Femur (tissue), 1 donor: Measurements from ENCODE around the gene DHRS7B.

Source experiments
- DNase-seq: peaks from one replicate; pipeline ENCODE4 v3.0.0-alpha.2; 2017

Gene DHRS7B

DNA sequence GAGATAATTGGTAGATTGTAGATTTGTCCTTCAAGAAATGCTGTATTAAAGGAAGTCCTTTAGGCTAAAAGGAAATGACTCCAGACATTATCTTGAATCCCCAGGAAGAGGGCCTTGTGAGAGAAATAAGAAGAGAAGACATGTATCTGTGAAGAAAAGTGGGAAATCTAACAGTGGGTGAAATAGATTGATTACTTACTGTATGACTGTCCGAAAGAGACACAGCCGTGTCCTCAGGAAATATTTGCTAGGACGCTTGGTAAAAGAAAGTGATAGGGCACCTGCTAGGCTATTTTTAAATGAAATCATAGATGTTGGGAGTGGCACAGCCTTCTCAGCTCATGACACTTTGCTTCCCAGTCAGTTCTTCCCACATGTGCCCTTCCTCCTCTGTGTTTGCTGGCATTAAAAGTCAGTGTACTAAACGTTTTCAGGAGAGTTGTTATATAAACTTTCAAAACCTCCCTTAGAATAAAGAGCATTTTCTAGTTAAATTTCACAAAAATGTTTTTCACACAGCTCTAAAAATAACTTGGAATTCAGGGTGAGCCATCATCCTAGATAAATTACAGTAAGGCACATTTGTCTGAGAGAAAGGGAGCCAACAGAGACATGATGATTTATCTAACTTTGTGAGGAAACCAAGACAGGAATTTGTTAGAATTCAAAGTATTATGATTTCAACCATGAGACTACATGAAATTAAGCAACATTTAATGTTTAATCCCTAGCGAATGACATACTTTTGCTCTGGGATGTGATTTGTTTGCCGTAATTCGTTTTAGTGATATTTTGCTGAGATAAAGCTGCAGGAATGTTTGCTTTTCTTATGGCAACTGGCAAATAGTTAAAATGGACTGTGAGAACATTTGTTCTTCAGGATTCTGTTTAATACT is 35.0 kb downstream of the DHRS7B start:
- DNase-seq, result no peak

DNA sequence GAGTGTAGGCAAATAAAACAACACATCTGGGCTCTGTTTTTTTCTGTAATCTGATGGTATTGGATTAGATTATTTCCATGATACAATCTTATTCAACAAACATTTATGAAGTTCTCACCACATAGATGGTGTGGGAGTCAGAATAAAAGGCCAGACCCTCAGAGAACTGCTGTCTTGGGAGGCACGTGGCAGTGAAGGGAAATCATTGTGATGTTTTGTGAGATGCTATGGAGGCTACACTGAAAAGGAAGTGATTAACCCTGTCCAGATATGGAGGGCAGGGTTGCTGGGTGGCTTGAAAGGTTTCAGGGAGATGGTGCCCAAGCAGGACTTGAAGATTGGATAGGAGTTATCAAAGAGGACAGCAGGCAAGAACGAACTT is 35.6 kb downstream of the DHRS7B start:
- no peak for DNase-seq

DNA sequence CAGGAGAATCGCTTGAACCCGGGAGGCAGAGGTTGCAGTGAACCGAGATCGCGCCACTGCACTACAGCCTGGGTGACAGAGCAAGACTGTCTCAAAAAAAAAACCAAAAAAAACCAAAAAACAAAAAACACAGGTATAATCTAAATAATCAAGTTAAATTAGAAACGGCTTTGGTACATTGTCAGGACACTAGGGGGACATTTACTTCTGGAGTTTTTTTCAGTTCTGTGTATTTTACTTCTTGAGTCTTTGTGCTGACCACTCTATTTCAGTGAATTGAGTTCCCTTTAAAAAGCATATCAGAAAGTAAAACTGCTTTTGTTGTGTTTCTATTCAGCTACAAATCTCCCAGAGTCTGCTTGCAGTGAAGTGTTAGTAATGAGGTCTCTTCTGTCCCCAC is 36.3 kb downstream of the DHRS7B start:
- DNase-seq, result no peak

DNA sequence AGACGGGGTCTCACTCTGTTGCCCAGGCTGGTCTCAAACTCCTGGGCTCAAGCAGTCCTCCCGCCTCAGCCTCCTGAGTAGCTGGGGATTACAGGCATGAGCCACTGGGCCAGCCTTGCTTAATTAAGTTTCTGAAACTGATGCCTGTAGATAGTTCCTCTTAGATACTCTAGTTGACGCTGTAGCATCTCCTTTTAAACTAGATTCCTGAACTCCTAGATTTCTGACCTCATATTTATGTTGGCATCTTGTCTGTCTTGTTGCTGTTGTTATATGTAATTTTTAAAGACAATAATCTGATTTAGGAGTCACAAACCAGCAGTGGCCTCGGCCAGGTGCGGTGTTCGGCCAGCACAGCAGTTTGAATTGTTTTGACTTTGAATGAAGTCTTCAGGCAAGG is 37.5 kb downstream of the DHRS7B start:
- DNase-seq, result no peak

DNA sequence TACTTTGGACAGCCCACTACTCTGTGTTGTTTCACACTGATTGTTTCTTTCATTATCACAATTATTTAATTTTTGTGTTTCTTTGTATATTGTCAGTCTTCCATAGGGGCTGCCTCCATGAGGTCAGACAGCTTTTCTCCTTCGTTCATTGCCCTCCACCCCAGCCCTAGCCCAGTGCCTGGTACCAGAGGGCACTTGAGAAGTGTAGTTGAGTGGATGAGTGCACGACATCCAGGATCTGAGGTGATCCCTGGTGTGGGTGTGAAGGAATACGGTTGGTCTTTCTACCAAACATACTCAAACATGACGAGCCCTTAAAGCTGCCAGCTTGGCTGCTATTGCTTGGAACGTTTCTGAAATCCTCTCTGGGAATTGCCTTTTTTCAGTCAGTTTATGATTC is 37.9 kb downstream of the DHRS7B start:
- no peak for DNase-seq

DNA sequence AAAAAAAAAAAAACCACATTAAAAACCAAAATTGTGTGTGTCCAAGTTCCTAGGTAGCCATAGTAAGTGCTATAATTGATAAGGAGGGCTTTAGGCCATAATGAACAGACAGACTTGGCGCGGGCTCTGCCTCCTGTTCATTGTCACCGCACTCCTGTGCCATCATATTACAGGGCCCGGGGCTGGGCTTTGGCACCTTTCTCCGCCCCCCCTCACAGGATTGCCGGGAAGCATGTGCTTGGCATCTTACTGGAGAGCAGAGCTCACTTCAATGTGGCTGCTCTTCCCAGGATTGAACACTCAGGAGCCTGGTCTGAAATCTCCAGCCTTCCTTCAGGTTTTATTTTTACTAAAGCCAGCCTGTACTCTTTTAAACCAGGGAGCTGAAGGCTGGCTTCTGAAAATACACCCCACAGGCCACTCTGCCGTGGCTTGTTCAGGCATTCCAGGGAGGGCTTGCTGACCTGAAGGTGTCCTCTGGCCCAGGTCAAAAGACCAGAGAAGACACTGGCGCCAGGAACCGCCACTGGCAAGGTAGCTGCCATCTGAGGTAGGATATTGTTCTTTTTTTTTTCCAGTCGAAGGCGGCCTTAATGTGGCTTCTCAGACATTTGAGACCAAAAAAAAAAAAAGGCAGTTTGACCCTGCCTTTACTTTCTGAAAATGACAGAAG is 39.3 kb downstream of the DHRS7B start:
- DNase-seq, result peak; percentile 35

DNA sequence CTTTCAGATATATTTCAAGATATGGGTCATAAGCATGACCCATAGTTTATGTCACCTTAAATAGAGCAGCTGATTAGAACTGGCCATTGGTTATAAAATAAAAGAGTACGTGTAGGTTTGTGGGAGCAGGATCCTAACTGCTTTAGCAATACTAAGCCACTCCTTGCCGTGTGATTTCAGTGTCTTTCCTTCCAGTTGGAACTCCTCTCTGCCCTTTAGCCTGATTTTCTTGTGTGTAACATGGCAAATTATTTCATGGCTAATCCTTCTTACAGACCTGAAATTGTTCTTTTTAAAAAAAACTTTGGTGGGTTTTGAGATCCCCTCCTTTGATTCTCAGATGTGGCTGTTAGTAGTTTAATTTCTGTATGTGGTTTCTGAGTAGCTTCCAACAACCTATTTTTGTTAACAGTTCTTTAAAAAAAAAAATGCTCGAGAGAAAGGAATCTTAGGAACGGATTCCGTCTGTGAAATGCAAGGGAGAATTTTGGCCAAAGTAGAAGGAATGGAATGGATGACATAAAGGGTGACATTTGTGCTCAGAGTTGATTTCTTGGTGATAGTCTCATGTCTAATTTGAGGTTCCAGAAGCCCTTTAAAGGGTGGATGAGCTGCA is 39.9 kb downstream of the DHRS7B start:
- no peak for DNase-seq

DNA sequence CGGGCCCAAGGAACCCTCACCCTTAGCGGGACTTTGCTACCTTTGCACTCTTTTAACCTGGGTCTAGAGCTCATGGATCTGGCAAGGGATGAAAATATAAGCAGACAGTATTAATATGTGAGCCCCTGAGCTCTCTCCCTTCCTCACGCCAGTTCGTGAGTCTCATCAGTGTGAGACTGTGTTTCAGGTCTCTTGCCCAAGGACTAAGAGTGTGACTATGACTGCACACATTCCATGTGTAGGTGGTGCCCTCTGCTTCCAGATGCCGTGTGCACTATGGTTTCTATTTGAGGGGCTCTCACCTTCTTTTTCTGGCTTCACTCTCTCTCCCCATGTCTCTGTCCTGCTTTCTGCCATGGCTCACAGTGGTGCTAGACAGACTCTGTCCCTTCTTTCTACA is 40.5 kb downstream of the DHRS7B start:
- no peak for DNase-seq

DNA sequence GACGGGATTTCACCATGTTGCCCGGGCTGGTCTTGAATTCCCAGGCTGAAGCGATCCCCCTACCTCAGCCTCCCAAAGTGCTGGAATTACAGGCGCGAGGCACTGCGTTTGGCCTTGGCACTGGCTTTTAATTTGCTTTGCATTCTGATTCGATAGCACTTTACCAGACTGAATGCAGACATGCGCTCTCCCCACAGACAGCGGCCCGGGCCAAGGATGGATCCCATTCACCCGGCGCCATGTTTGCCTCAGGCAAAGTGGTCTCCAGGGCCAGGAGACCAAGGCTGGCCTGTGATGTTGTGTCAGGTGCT is 41.7 kb downstream of the DHRS7B start:
- no peak for DNase-seq

DNA sequence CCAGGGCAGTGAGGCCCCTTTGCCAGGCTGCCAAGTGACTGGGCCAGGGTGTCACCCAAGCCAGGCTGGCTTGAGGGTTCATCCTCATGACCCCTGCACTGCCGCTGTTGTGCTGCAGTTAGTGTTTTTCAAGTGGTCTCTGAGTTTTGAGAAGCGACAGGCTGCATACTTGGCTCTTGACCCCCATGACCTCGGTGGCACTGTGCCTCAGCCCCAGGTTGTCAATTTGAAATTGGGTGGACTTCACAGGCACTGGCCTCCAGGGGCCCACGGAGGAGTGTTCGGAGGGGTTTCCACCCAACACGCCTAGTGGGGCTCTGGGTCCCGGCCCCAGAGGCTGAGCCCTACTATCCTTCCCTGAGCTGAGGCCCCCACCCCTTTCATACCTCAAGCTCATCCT is 42.7 kb downstream of the DHRS7B start:
- DNase-seq, result no peak

DNA sequence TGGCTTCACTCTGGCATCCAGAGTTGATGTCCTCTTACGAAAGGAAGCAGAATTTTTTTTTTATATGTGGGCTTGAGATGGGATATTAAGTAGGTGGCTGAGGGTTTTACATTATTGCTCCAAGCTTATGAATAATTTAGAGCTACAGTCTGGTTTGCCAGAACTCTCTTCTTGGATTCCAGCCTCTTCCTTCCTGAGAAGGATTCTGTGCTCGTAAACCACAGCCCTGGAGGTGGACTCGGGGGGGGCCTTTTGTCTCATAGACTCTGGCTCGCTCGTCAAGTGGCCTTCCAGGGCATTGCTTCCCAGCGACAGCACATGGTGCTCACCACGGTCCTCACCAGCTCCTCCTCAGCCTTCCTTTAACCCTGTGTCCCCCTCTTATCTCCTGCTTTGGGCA is 44.0 kb downstream of the DHRS7B start:
- no peak for DNase-seq

DNA sequence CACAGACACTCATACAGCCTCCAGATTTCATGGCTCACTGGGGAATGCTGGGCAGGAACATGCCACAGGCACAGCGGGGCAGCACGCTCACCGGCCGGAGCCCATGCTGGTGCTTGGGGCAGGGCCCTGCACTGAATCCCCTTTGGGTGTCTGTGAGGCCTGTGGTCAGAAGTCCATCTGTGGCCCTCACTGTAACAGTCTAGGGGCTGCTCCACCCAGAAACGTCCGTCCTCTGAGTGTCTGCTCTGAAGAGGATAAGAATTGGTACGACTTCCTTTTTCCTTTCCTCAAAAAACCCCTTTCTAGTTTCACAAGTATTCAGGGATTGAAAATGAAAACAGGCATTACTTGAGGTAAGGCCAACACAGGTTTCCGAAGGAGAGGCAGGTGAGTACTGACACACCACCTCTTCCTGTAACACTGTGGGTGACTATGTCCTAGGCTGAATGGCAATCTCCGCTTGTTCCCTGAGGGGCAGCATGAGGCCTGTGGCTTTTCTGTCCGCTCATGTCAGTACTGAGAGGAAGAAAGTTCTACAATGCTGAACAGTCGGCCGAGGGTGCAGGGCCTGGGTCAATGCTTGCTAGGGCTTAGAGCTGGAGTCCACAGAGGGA is 44.7 kb downstream of the DHRS7B start:
- DNase-seq, result no peak

DNA sequence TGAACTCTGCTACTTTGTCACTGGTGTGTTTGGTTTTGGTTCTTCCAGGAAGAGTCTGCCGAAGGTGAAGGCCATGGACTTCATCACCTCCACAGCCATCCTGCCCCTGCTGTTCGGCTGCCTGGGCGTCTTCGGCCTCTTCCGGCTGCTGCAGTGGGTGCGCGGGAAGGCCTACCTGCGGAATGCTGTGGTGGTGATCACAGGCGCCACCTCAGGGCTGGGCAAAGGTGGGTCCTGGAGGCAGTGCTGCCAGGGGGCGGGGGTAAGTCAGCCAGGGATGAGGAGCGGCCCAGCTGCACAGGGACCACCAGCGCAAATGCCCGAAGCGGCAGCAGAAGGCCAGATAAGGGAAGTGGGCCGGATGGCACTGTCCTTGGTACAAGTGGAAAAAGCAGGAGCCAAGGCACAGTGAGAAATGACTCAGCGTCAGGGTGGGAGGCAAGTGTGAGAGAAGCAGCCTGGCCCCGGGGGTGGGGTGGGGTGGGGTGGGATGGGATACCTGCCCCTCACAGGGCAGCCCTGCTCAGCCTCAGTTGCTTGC is 45.3 kb downstream of the DHRS7B start:
- DNase-seq, result no peak

DNA sequence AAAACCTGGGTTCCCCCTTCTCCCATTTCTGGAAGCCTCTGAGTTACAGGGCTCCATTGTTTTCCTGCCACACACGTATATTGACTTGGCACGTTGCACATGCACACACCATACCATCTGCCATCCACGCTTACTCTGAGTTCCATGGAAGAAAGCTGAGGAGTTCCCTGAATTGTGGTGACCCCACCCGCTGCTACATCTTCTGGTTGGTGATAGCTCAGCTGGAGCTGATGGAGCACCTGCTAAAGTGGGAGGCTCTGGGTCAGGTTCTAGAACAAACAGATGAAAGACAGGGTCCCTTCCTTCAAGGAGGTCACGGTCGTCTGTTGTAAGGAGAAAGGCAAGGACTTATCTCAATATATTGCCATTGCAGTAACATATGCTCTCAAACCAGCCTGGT is 46.1 kb downstream of the DHRS7B start:
- no peak for DNase-seq

DNA sequence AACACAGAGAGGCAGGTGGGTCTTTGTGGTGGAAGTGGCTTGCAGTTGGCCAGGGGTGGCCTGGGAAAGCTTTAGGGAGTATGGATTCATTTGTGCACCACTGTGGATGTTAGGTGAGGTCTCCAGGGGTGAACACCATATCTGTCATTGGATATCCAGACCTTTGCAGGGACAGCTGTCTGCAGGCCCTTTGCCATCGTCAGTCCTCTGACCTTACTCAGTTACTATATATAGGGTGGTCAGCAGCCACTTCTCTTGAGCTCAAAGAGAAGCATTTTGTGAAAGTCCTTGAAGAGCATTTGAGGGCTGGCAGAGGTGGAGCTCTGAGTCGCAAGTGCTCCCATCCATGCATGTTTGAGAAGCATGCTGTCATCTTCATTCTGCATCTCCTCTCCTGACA is 46.8 kb downstream of the DHRS7B start:
- DNase-seq, result no peak

DNA sequence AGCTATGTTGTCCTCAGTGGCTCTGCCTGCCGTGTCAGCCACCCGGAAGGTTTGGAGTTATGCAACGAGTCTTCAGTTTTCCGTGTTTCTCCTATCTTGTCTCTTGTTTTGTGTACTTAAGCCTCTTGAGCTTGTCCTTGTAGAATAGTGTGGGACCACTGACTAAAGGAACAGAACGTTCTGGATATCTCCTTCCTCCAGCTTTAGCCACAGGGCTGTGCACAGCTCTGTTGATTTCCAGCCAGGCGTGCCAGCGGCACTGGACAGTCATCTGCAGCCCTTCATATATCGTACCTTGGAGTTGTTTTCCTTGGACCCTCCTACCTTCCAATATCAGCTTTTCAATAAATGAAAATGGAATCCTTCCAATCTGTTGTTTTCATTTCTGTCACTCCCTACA is 47.4 kb downstream of the DHRS7B start:
- DNase-seq, result no peak

DNA sequence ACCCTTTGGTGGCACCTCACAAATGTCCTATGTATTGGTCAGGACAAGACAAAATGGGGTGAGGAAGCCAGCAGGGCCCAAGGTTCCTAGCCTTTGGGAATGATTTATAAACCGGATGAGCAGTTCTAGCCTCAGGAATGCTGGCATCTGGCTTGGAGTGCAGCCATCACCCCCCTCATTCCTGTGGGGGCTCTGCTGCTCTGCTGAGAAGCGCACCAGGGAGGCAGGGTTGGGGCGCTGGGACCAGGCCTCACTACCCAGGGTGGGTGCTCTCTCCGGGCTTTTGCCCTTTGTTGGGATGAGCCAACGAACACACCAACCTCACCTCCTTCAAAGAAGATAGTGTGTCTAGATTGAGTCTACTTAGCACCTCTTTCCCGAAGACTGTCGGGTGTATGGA is 47.9 kb downstream of the DHRS7B start:
- DNase-seq, result no peak

DNA sequence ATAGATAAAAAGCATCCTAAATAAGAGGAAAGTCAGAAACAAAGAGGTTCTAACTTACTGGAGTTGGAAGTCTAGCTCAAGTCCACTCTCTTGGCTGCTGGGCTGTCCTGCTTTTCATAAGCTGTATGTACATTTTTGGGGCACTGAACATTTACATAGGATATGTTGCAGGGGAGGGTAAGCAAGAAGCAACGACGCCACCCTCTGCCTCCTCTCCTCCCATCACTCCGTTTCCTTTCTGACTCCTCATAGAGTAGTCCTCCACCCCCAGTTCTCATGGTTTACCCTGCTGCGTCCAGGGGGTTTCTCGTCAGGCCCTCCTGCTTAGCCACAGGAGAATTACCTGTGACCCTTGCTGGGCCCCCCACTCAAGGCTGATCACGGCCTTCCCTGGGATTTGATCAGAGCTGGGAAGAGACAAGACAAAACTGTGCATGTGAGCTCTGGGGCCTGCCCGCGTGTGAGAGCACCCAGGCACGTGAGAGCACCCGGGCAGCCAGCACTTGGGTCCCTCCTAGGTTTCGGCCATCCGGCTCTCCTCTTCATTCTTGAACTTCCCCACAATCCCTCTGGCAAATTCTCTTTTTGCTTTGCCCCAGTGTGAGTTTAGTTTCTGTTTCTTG is 50.1 kb downstream of the DHRS7B start:
- no peak for DNase-seq

DNA sequence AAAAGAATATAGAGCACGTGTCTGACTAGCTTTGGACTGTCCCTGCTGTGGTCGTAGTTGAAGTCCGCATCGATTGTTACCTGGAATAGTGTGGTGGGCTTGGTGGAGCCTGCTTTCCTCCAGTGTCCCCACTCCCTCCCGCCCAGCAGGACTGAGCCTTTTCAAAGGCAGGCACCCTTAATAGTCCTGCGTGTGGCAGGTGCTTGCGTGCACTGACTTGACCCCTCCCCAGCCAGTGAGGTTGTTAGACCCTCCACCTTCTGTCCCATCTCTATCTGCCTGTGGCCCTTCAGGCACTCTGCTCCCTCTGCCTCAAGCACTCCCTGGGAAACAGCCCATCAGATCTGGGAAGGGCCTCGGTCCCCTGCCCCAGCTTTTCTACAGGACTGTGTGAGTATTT is 50.6 kb downstream of the DHRS7B start:
- DNase-seq, result no peak

DNA sequence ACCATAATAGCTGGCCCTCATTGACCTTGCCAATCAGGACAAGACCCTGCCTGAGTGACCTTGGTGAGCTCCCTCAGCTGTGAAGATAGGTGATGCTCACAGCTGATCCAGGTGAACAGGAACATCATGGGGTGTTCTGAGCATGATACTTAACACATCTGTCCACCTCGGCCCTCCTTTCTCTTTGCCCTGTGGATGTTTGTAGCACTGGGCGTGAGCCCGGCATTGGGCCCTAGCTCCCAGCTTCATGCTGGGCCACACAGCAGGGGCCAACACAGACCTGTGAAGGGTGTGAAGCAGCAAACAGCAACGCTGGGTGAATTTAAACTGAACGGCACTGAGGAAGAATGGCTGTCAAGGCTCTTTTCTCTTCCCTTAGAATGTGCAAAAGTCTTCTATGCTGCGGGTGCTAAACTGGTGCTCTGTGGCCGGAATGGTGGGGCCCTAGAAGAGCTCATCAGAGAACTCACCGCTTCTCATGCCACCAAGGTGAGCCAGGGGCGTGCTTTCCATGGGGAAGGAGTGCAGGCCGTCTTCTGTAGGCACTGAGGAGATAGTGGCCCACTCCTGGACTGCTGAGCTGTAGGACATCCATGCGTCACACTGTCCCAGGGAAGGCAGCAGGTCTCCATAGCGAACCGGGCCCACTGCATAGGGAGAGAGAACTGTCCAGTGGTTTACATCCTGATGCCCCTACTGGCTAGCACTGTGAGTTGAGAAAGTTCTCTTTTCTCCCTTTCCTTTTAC is 51.3 kb downstream of the DHRS7B start:
- DNase-seq, result peak; percentile 10

DNA sequence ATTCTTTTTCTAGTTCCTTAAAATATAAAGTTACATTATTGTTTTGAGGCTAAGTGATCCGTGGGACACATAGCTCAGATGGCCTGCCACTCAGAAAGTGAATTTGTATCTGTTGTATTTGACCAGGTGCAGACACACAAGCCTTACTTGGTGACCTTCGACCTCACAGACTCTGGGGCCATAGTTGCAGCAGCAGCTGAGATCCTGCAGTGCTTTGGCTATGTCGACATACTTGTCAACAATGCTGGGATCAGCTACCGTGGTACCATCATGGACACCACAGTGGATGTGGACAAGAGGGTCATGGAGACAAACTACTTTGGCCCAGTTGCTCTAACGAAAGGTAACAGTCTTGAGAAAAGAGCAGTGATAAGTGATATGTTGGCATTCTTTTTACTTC is 56.7 kb downstream of the DHRS7B start:
- peak; percentile 4 for DNase-seq

DNA sequence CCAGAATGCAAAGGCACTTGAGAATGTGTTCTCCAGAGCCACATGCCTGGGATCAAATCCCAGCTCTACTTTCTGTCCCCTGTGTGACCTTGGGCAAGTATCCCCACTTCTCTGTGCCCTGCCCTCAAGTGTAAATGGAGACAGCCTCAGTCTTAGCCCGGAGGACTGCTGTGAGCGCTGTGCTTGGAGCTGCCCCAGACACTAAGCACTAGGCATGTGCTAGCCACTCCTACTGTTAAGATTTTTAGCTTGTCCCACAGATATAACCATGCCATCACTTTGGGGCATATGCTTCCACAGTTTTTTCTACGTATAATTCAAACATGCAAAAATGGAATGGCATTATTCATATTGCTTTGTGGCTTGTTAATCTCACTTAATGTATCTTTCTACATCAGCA is 57.8 kb downstream of the DHRS7B start:
- DNase-seq, result peak; percentile 3
